GM21515 (cell line): ENCODE measurements around the gene BCL2L2.

Experiments
- ATAC-seq: cut with Tn5 transposase; IDR thresholded peaks from one replicate; pipeline ENCODE4 v1.9.1; 2021; ENCODE audit not compliant: unreplicated experiment

The BCL2L2 gene

GRCh38 chr14:23299211-23299957, 7.2 kb upstream of the BCL2L2 start:
- ATAC-seq, result no peak

GRCh38 chr14:23299986-23300686, 6.5 kb upstream of the BCL2L2 start:
- no peak for ATAC-seq

- ATAC-seq, result no peak
Observed at GRCh38 chr14:23300687-23301223, 5.9 kb upstream of the BCL2L2 start.

- peak; percentile 72 for ATAC-seq
Observed at GRCh38 chr14:23301288-23301968, 5.2 kb upstream of the BCL2L2 start.

- peak; percentile 9 for ATAC-seq
Observed at GRCh38 chr14:23301969-23302289, 4.7 kb upstream of the BCL2L2 start.

GRCh38 chr14:23302290-23303225, 4.1 kb upstream of the BCL2L2 start, which contains the start of gene PPP1R3E:
Gene PPP1R3E (minus strand): TSS chr14:23302859. CDS start chr14:23302576, 283 bp downstream.
- peak; percentile 41 for ATAC-seq

- no peak for ATAC-seq
Observed at GRCh38 chr14:23307146-23307530, 505 bp downstream of the BCL2L2 start.

GRCh38 chr14:23307687-23308644, 1.3 kb downstream of the BCL2L2 start:
- no peak for ATAC-seq

GRCh38 chr14:23308721-23309445, 2.2 kb downstream of the BCL2L2 start:
- ATAC-seq, result no peak

GRCh38 chr14:23310546-23310945, 3.9 kb downstream of the BCL2L2 start:
- ATAC-seq, result no peak

GRCh38 chr14:23316300-23316699, 9.7 kb downstream of the BCL2L2 start:
- ATAC-seq, result no peak

GRCh38 chr14:23319746-23320583, 13.3 kb downstream of the BCL2L2 start:
- no peak for ATAC-seq

- ATAC-seq, result peak; percentile 88
Observed at GRCh38 chr14:23320584-23321571, 14.2 kb downstream of the BCL2L2 start, which contains the start of gene PABPN1. Gene PABPN1 (plus strand): TSS chr14:23321457. CDS start chr14:23321470, 13 bp downstream.

GRCh38 chr14:23321572-23322547, 15.2 kb downstream of the BCL2L2 start:
- ATAC-seq, result peak; percentile 8
